Panc1 (cell line): ENCODE measurements around the gene ARMC8. TPM values are rescaled to one million over a fixed set of nuclear protein-coding genes. Genes with fewer than 3 reads are reported as not detected.

Experiments used
- ATAC-seq: fragments of 200-7000 bp; cut with Tn5 transposase; 2 replicates; pipeline ENCODE4 v1.9.1; 2020; ENCODE audit warnings: mild to moderate bottlenecking, moderate library complexity
- Bru-seq: library from RNA; stranded (reverse); fragments of 400-500 nt; gene quantifications from one replicate; lab custom pipeline; 2021; lab: Mats Ljungman, UMichigan
- BruChase-seq, 2 experiments: library from RNA; stranded (reverse); fragments of 400-500 nt; gene quantifications; one replicate each; lab custom pipeline; 2021; lab: Mats Ljungman, UMichigan
- BruUV-seq: library from RNA; stranded (reverse); fragments of 400-500 nt; replicated peaks from 2 replicates; lab custom pipeline; 2021; lab: Mats Ljungman, UMichigan
- CTCF ChIA-PET: fragments of 300-600 bp; sonication (Branson Sonifier 250); formaldehyde crosslinking; loops from one replicate; lab custom pipeline; 2022; ENCODE audit warnings: antibody characterized with exemption; lab: Charles Lee
- POLR2A ChIA-PET: fragments of 300-600 bp; sonication (Branson Sonifier 250); formaldehyde crosslinking; loops from one replicate; lab custom pipeline; 2022; ENCODE audit warnings: antibody characterized with exemption; lab: Charles Lee
- DNase-seq: peaks from one replicate; pipeline ENCODE4 v3.0.0-alpha.2; 2010; ENCODE audit warnings: low read depth, low spot score
- H3K27ac ChIP-seq: 2 replicates; pipeline ENCODE4 v1.5.1; 2011; ENCODE audit warnings: mild to moderate bottlenecking, low read length, inconsistent platforms
- H3K27me3 ChIP-seq: fragments of 200-500 bp; sonication (Bioruptor generic); 2 replicates; pipeline ENCODE4 v1.6.0; 2014; ENCODE audit warnings: low read length, inconsistent platforms; ENCODE audit not compliant: control insufficient read depth, insufficient read depth
- H3K36me3 ChIP-seq: fragments of 200-500 bp; sonication (Bioruptor generic); 2 replicates; pipeline ENCODE4 v1.5.1; 2014; ENCODE audit warnings: inconsistent platforms, mild to moderate bottlenecking, low read length, moderate library complexity; ENCODE audit not compliant: control insufficient read depth, insufficient read depth
- H3K4me1 ChIP-seq: 2 replicates; pipeline ENCODE4 v1.5.1; 2011; ENCODE audit warnings: inconsistent platforms, mild to moderate bottlenecking, low read length, moderate library complexity; ENCODE audit not compliant: control insufficient read depth, insufficient read depth
- H3K4me3 ChIP-seq, 2 experiments: 2 replicates each; pipeline ENCODE4 v1.5.1; 2011 to 2012; ENCODE audit warnings: low read depth in 2 of 2, low read length in 2 of 2, mild to moderate bottlenecking in 2 of 2, inconsistent platforms in 1 of 2, moderate library complexity in 1 of 2
- H3K9me3 ChIP-seq: fragments of 200-500 bp; sonication (Bioruptor generic); 2 replicates; pipeline ENCODE4 v1.5.1; 2014; ENCODE audit warnings: low read depth, mild to moderate bottlenecking, inconsistent platforms, low read length, moderate library complexity; ENCODE audit not compliant: control insufficient read depth, insufficient read depth
- POLR2AphosphoS5 ChIP-seq: IDR thresholded peaks from 2 replicates; pipeline ENCODE4 v1.6.1; 2012; ENCODE audit warnings: mild to moderate bottlenecking, low read depth, low read length, moderate library complexity
- SIN3A ChIP-seq: IDR thresholded peaks from 2 replicates; pipeline ENCODE4 v1.6.1; 2012; ENCODE audit warnings: low read depth, mild to moderate bottlenecking, low read length, moderate library complexity, borderline replicate concordance; ENCODE audit not compliant: insufficient read depth
- TCF7L2 ChIP-seq: IDR thresholded peaks from 2 replicates; pipeline ENCODE4 v1.6.1; 2011; ENCODE audit warnings: mild to moderate bottlenecking, low read depth, low read length, inconsistent platforms
- in situ Hi-C: cut with HindIII; loops from 2 replicates; pipeline ENCODE4 v1.10.0; 2016; ENCODE audit warnings: low sequenced_read_pairs, low pct_unique_long_range_greater_than_20kb
- intact Hi-C: fragments of 100-400 bp; cut with micrococcal nuclease; formaldehyde crosslinking; loops from one replicate; pipeline ENCODE4 v1.10.0; 2022; ENCODE audit not compliant: unreplicated experiment
- long read RNA-seq: library from polyadenylated mRNA; unstranded; transcript quantifications from one replicate; pipeline ENCODE4 v2.0.0, GENCODE V29; 2021; ENCODE audit not compliant: unreplicated experiment
- polyA plus RNA-seq: library from polyadenylated mRNA; unstranded; fragments of >200 nt; gene quantifications from one replicate; pipeline ENCODE4 v1.2.1, GENCODE V29; 2012; ENCODE audit warnings: missing spikeins; ENCODE audit not compliant: insufficient read length
- total RNA-seq: library from RNA; stranded (reverse); gene quantifications from one replicate; pipeline ENCODE4 v1.2.1, GENCODE V29; 2021; ENCODE audit not compliant: unreplicated experiment
- TF ChIP-seq, protein P1 (sequence below), 2 experiments: IDR thresholded peaks; 2 replicates each; pipeline ENCODE4 v1.6.1; 2011 to 2012; ENCODE audit warnings: low read depth in 2 of 2, control low read depth in 1 of 2, low read length in 1 of 2, mild to moderate bottlenecking in 1 of 2, moderate library complexity in 1 of 2; ENCODE audit not compliant: insufficient read depth in 1 of 2
- TF ChIP-seq, protein P2 (sequence below): fragments of 450-650 bp; IDR thresholded peaks from 2 replicates; pipeline ENCODE4 v1.5.1; 2017; ENCODE audit warnings: mild to moderate bottlenecking

ARMC8 gene, protein sequence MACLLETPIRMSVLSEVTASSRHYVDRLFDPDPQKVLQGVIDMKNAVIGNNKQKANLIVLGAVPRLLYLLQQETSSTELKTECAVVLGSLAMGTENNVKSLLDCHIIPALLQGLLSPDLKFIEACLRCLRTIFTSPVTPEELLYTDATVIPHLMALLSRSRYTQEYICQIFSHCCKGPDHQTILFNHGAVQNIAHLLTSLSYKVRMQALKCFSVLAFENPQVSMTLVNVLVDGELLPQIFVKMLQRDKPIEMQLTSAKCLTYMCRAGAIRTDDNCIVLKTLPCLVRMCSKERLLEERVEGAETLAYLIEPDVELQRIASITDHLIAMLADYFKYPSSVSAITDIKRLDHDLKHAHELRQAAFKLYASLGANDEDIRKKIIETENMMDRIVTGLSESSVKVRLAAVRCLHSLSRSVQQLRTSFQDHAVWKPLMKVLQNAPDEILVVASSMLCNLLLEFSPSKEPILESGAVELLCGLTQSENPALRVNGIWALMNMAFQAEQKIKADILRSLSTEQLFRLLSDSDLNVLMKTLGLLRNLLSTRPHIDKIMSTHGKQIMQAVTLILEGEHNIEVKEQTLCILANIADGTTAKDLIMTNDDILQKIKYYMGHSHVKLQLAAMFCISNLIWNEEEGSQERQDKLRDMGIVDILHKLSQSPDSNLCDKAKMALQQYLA
- total RNA-seq (56.0 TPM), Bru-seq, nascent RNA (percentile 91 among the genes with signal in this experiment), BruChase-seq, experiment 1, labeled RNA remaining after a 2-hour chase (percentile 87 among the genes with signal in this experiment), BruChase-seq, experiment 2, labeled RNA remaining after a 6-hour chase (percentile 82 among the genes with signal in this experiment)
- 25.9 TPM for polyA plus RNA-seq
- long read RNA-seq, full-length matches to known transcripts, result 81 of 157 reads
- long read RNA-seq, partial matches to known transcripts, result 16 of 157 reads
- long read RNA-seq, other reads (novel, unspliced or antisense), result 60 of 157 reads

DNA sequence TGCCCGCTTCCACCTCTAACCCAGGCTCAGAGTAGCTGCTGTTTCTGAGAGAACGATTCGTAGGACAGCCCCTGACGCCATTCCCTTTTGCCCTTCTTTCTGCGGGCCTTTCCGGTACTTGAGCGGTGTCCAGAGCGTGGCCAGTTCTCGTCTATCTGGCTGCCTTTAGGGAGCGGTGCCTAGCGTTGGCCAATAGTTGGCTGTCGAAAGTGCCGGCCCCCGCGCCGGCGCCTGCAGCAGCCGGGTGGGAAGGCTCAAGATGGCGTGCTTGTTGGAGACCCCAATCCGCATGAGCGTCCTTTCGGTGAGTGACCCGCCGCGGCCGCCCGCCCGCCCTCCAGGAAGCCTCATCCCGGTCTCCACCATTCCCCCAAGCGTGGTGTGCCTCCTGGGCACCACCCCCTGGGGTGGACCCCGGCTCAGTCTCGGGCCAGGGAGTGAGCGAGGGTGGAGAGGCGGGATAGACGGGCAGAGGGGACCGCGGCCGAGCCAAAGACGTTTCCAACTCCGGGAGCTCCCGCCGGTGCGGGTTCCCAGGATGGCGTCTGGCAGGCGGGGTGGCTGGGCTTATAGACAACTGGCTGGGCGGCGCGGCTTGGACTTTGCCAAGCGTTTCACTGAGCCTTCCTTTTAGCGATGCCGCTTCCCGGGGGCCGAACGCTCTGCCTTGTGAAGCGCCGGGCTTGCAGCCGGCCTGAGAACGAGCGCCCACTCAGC, at the start of gene ARMC8:
TSS of gene ARMC8 (plus strand) at position 6 of the 717 bp plus-strand sequence. CDS start at position 260, 254 bp downstream.
- ChIA-PET CTCF (no interaction called here), POLR2A (no interaction called here)
- no peaks in the 10 kb centered on the region for H3K27me3 ChIP-seq
- no peaks in the 10 kb centered on the region for H3K9me3 ChIP-seq
- in situ Hi-C loops, result no loop called here
- intact Hi-C loops, result no loop called here
- TF ChIP-seq, protein P1, sequence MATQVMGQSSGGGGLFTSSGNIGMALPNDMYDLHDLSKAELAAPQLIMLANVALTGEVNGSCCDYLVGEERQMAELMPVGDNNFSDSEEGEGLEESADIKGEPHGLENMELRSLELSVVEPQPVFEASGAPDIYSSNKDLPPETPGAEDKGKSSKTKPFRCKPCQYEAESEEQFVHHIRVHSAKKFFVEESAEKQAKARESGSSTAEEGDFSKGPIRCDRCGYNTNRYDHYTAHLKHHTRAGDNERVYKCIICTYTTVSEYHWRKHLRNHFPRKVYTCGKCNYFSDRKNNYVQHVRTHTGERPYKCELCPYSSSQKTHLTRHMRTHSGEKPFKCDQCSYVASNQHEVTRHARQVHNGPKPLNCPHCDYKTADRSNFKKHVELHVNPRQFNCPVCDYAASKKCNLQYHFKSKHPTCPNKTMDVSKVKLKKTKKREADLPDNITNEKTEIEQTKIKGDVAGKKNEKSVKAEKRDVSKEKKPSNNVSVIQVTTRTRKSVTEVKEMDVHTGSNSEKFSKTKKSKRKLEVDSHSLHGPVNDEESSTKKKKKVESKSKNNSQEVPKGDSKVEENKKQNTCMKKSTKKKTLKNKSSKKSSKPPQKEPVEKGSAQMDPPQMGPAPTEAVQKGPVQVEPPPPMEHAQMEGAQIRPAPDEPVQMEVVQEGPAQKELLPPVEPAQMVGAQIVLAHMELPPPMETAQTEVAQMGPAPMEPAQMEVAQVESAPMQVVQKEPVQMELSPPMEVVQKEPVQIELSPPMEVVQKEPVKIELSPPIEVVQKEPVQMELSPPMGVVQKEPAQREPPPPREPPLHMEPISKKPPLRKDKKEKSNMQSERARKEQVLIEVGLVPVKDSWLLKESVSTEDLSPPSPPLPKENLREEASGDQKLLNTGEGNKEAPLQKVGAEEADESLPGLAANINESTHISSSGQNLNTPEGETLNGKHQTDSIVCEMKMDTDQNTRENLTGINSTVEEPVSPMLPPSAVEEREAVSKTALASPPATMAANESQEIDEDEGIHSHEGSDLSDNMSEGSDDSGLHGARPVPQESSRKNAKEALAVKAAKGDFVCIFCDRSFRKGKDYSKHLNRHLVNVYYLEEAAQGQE (IDR thresholded peaks at IDR 0.05; ENCODE audit: insufficient read depth in 1 of 2, low read depth in 2 of 2, low read length in 1 of 2), result peak in 1 of 2 experiments; percentile 62; a peak in 1 of 4 replicates
- TF ChIP-seq SIN3A (peak; percentile 66; the same call in 1 of the 2 replicates), TCF7L2 (no peak), POLR2AphosphoS5 (peak; percentile 85)
- TF ChIP-seq, protein P2, sequence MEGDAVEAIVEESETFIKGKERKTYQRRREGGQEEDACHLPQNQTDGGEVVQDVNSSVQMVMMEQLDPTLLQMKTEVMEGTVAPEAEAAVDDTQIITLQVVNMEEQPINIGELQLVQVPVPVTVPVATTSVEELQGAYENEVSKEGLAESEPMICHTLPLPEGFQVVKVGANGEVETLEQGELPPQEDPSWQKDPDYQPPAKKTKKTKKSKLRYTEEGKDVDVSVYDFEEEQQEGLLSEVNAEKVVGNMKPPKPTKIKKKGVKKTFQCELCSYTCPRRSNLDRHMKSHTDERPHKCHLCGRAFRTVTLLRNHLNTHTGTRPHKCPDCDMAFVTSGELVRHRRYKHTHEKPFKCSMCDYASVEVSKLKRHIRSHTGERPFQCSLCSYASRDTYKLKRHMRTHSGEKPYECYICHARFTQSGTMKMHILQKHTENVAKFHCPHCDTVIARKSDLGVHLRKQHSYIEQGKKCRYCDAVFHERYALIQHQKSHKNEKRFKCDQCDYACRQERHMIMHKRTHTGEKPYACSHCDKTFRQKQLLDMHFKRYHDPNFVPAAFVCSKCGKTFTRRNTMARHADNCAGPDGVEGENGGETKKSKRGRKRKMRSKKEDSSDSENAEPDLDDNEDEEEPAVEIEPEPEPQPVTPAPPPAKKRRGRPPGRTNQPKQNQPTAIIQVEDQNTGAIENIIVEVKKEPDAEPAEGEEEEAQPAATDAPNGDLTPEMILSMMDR, result no peak
- H3K4me1 ChIP-seq, result peaks cover 21% of the 10 kb centered on the region
- ATAC-seq, result peak; percentile 95
- no peaks in the 10 kb centered on the region; the same call in 1 of the 2 replicates for H3K36me3 ChIP-seq
- H3K4me3 ChIP-seq, result peak within 1 kb of the TSS; percentile 75 to 92
- peak within 1 kb of the TSS; percentile 91 for H3K27ac ChIP-seq
- no TSS peak for BruUV-seq
- DNase-seq, result no peak

DNA sequence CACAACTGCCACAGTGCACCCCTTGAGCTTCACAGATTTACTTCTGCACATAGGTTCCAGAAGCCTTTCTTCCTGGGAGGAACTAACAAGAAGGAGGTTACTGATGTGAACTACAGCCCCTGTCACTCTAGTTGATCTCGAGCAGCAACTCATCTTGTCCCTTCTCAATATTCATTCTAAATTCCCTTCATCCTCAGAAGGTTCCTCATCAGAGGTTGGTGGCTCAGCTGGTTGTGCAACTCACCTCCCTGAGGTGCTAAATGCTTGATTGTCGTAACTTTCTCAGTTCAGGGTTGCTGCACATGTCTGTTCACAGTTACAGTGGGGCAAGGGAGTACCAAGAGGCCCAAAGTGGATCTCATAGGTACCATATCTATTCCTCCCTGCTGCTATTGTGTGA, 49.2 kb upstream of the ARMC8 start:
- TF ChIP-seq SIN3A, result no peak
- TF ChIP-seq TCF7L2, result no peak
- no peak for TF ChIP-seq POLR2AphosphoS5
- TF ChIP-seq, protein P1 (IDR thresholded peaks at IDR 0.05; ENCODE audit: insufficient read depth in 1 of 2, low read depth in 2 of 2, low read length in 1 of 2), result no peak
- TF ChIP-seq, protein P2, result no peak
- H3K9me3 ChIP-seq, result no peaks in the 10 kb centered on the region
- BruUV-seq, result no TSS peak
- no peak overlapping the region for H3K4me3 ChIP-seq
- in situ Hi-C loops, result no loop called here
- ATAC-seq (no peak), DNase-seq (no peak)
- no peak overlapping the region for H3K27ac ChIP-seq
- H3K27me3 ChIP-seq, result peaks cover 16% of the 10 kb centered on the region
- POLR2A ChIA-PET, result interaction anchor here (0.6 kb wide), 1 partner anchor 92 kb away, joined by 3 read pairs; no protein-coding TSS in a partner anchor
- no peaks in the 10 kb centered on the region for H3K4me1 ChIP-seq
- no peaks in the 10 kb centered on the region for H3K36me3 ChIP-seq
- intact Hi-C loops, result no loop called here
- CTCF ChIA-PET, result interaction anchor here (0.7 kb wide), 1 partner anchor 10 kb away, joined by 7 read pairs; no protein-coding TSS in a partner anchor
